Glutamatergic neuron (in vitro differentiated cells): ENCODE data around the gene OR5M3. TPM values are rescaled to one million over a fixed set of nuclear protein-coding genes. Genes with fewer than 3 reads are reported as not detected.

ENCODE experiments used
- DNase-seq: peaks from one replicate; pipeline ENCODE4 v3.0.0; 2022
- H3K27ac Mint-ChIP-seq: one replicate; pipeline ENCODE4 v1.8.0; 2020; ENCODE audit warnings: mild to moderate bottlenecking, mixed read lengths, inconsistent platforms; ENCODE audit not compliant: unreplicated experiment
- H3K27me3 Mint-ChIP-seq: one replicate; pipeline ENCODE4 v1.8.0; 2020; ENCODE audit warnings: mild to moderate bottlenecking, moderate library complexity, mixed read lengths, inconsistent platforms; ENCODE audit not compliant: unreplicated experiment
- H3K36me3 Mint-ChIP-seq: one replicate; pipeline ENCODE4 v1.8.0; 2020; ENCODE audit warnings: mild to moderate bottlenecking, mixed read lengths, inconsistent platforms; ENCODE audit not compliant: unreplicated experiment
- H3K4me1 Mint-ChIP-seq: one replicate; pipeline ENCODE4 v1.8.0; 2020; ENCODE audit warnings: mild to moderate bottlenecking, low read depth, mixed read lengths, inconsistent platforms; ENCODE audit not compliant: unreplicated experiment
- H3K4me3 Mint-ChIP-seq: one replicate; pipeline ENCODE4 v1.8.0; 2020; ENCODE audit warnings: mild to moderate bottlenecking, mixed read lengths, inconsistent platforms; ENCODE audit not compliant: unreplicated experiment
- H3K9me3 Mint-ChIP-seq: one replicate; pipeline ENCODE4 v1.8.0; 2020; ENCODE audit warnings: mild to moderate bottlenecking, moderate library complexity, mixed read lengths, inconsistent platforms; ENCODE audit not compliant: unreplicated experiment
- CTCF ChIP-seq: fragments of 200-600 bp; sonication (generic); IDR thresholded peaks from one replicate; pipeline ENCODE4 v1.5.0; 2021; ENCODE audit not compliant: partially characterized antibody, unreplicated experiment
- total RNA-seq: library from RNA; stranded (reverse); fragmentation: NEBNext Ultra II Directional; extraction: Animal tissue kit (Norgen Biotek cat#: 25700); gene quantifications from one replicate; pipeline ENCODE4 v1.2.1, GENCODE V29; 2021; ENCODE audit not compliant: unreplicated experiment

Gene OR5M3
- total RNA-seq, 1 donor from 2014 or later, result not detected

- Mint-ChIP-seq H3K36me3 (no peaks in the 10 kb centered on the region), H3K27me3 (peaks cover 1% of the 10 kb centered on the region), H3K9me3 (peaks cover 4% of the 10 kb centered on the region), H3K4me3 (no peak overlapping the region), H3K4me1 (no peaks in the 10 kb centered on the region), H3K27ac (no peak overlapping the region)
- no peak for TF ChIP-seq CTCF
- DNase-seq, result no peak
Observed at GRCh38 chr11:56495117-56495516, 22.0 kb upstream of the OR5M3 start.

- DNase-seq, result no peak
- H3K27me3 Mint-ChIP-seq, result peaks cover 1% of the 10 kb centered on the region
- H3K9me3 Mint-ChIP-seq, result peaks cover 4% of the 10 kb centered on the region
- H3K4me1 Mint-ChIP-seq, result peaks cover 3% of the 10 kb centered on the region
- no peaks in the 10 kb centered on the region for H3K36me3 Mint-ChIP-seq
- H3K27ac Mint-ChIP-seq, result no peak within 1 kb of the TSS
- TF ChIP-seq CTCF, result no peak
- H3K4me3 Mint-ChIP-seq, result no peak within 1 kb of the TSS
Observed at GRCh38 chr11:56491270-56491669, 18.1 kb upstream of the OR5M3 start, which contains the start of gene OR5M8. Gene OR5M8, minus strand, starts transcription at chr11:56491370. Its CDS starts 0 bp downstream, at chr11:56491370.

GRCh38 chr11:56486801-56487200, 13.6 kb upstream of the OR5M3 start:
- no peaks in the 10 kb centered on the region for H3K36me3 Mint-ChIP-seq
- no peak for DNase-seq
- peaks cover 2% of the 10 kb centered on the region for H3K9me3 Mint-ChIP-seq
- no peak overlapping the region for H3K27ac Mint-ChIP-seq
- peaks cover 5% of the 10 kb centered on the region for H3K4me1 Mint-ChIP-seq
- peaks cover 1% of the 10 kb centered on the region for H3K27me3 Mint-ChIP-seq
- no peak for TF ChIP-seq CTCF
- H3K4me3 Mint-ChIP-seq, result no peak overlapping the region

GRCh38 chr11:56474729-56475235, 1.6 kb upstream of the OR5M3 start:
- TF ChIP-seq CTCF, result no peak
- Mint-ChIP-seq H3K4me1 (peaks cover 1% of the 10 kb centered on the region), H3K27me3 (no peaks in the 10 kb centered on the region), H3K9me3 (no peaks in the 10 kb centered on the region), H3K36me3 (no peaks in the 10 kb centered on the region), H3K27ac (no peak overlapping the region), H3K4me3 (no peak overlapping the region)
- no peak for DNase-seq

- Mint-ChIP-seq H3K4me1 (no peaks in the 10 kb centered on the region), H3K36me3 (no peaks in the 10 kb centered on the region), H3K27me3 (no peaks in the 10 kb centered on the region), H3K9me3 (peaks cover 2% of the 10 kb centered on the region), H3K4me3 (no peak overlapping the region), H3K27ac (no peak overlapping the region)
- TF ChIP-seq CTCF, result no peak
- no peak for DNase-seq
Observed at GRCh38 chr11:56457076-56457475, 16.1 kb downstream of the OR5M3 start.
